HepG2 (cell line): Measurements from ENCODE around the gene CCM2. TPM values are rescaled to one million over a fixed set of nuclear protein-coding genes. Genes with fewer than 3 reads are reported as not detected.

Source experiments
- ATAC-seq: fragments of 200-7000 bp; cut with Tn5 transposase; 3 replicates; pipeline ENCODE4 v1.9.1; 2020; ENCODE audit warnings: mild to moderate bottlenecking, moderate library complexity
- BruUV-seq: library from RNA; stranded (reverse); fragments of 400-500 nt; replicated peaks from 2 replicates; lab custom pipeline; 2021; lab: Mats Ljungman, UMichigan
- CTCF ChIA-PET: fragments of 300-600 bp; formaldehyde crosslinking; extraction: SDS; loops from one replicate; lab custom pipeline; 2021; ENCODE audit warnings: low total read pairs, inconsistent platforms, low intra/inter-chr PET ratio; lab: Yijun Ruan, JAX
- POLR2A ChIA-PET: fragments of 350-600 bp; sonication (Branson Sonifier 250); formaldehyde crosslinking; loops from one replicate; lab custom pipeline; 2020; ENCODE audit warnings: antibody characterized with exemption, inconsistent platforms; lab: Yijun Ruan, JAX
- DNase-seq: peaks from one replicate; pipeline ENCODE4 v3.0.0-alpha.2; 2015; ENCODE audit warnings: low spot score
- FAIRE-seq: peaks from 3 replicates; lab custom pipeline; 2011; peaks lifted over from hg19 to GRCh38; lab: Jason Lieb, UNC
- H2AFZ ChIP-seq: one replicate; pipeline ENCODE4 v1.6.1; 2011; ENCODE audit warnings: low read length, inconsistent platforms
- H3K27ac ChIP-seq: fragments of 300-600 bp; 3 replicates; pipeline ENCODE4 v1.8.0; 2011; ENCODE audit warnings: mixed run types, mild to moderate bottlenecking, mixed read lengths, low read length, inconsistent platforms; ENCODE audit not compliant: insufficient read depth; ENCODE audit errors: extremely low read length
- H3K27me3 ChIP-seq, 2 experiments: fragments of 200-600 bp in 1 of 2; 2 replicates in 1 of 2; 3 replicates in 1 of 2; pipeline versions ENCODE4 v1.6.0 to v1.8.0; 2011; ENCODE audit warnings: low read length in 2 of 2, mild to moderate bottlenecking in 2 of 2, moderate library complexity in 2 of 2, inconsistent platforms in 1 of 2; ENCODE audit not compliant: insufficient read depth in 2 of 2, control insufficient read depth in 1 of 2
- H3K36me3 ChIP-seq, 2 experiments: fragments of 200-600 bp in 1 of 2; replicated peaks in 1 of 2; 2 replicates in 1 of 2; 3 replicates in 1 of 2; pipeline versions ENCODE4 v1.5.1 to v1.8.0; 2011; ENCODE audit warnings: low read length in 2 of 2, inconsistent platforms in 1 of 2; ENCODE audit not compliant: insufficient read depth in 2 of 2, control insufficient read depth in 1 of 2
- H3K4me1 ChIP-seq: 2 replicates; pipeline ENCODE4 v1.5.1; 2012; ENCODE audit warnings: low read length, inconsistent platforms; ENCODE audit not compliant: insufficient read depth
- H3K4me2 ChIP-seq: 2 replicates; pipeline ENCODE4 v1.6.0; 2011; ENCODE audit warnings: low read depth, low read length, inconsistent platforms
- H3K4me3 ChIP-seq, 3 experiments: fragments of 200-600 bp in 1 of 3; sonication (generic), shearing (Covaris generic) in 1 of 3; replicated peaks in 1 of 3; 2 replicates each; pipeline ENCODE4 v1.5.1; 2011 to 2016; ENCODE audit warnings: low read length in 3 of 3, inconsistent platforms in 2 of 3, low read depth in 2 of 3, mild to moderate bottlenecking in 2 of 3, control low read depth in 1 of 3, mixed read lengths in 1 of 3; ENCODE audit not compliant: insufficient read depth in 1 of 3
- H3K79me2 ChIP-seq: one replicate; pipeline ENCODE4 v1.6.1; 2011; ENCODE audit warnings: low read length, inconsistent platforms; ENCODE audit not compliant: insufficient read depth
- H3K9ac ChIP-seq: 2 replicates; pipeline ENCODE4 v1.6.0; 2011; ENCODE audit warnings: mild to moderate bottlenecking, low read depth, low read length, inconsistent platforms; ENCODE audit not compliant: insufficient read depth
- H3K9me3 ChIP-seq: 2 replicates; pipeline ENCODE4 v1.5.1; 2012; ENCODE audit warnings: mild to moderate bottlenecking, low read length
- H4K20me1 ChIP-seq: 2 replicates; pipeline ENCODE4 v1.6.0; 2011; ENCODE audit warnings: inconsistent platforms, mild to moderate bottlenecking, low read length, moderate library complexity; ENCODE audit not compliant: insufficient read depth
- HDAC2 ChIP-seq: sonication (generic); formaldehyde crosslinking; IDR thresholded peaks from 2 replicates; pipeline ENCODE4 v1.4.0; 2020; ENCODE audit warnings: missing genetic modification reagents
- HOXA7 ChIP-seq: sonication (generic); formaldehyde crosslinking; IDR thresholded peaks from 2 replicates; pipeline ENCODE4 v1.8.1; 2022; ENCODE audit warnings: mild to moderate bottlenecking, missing genetic modification reagents, moderate library complexity
- ZC3H4 ChIP-seq: sonication (generic); formaldehyde crosslinking; IDR thresholded peaks from 2 replicates; pipeline ENCODE4 v1.4.0; 2020; ENCODE audit warnings: missing genetic modification reagents, borderline replicate concordance
- WGBS: methylation state at CpG from one replicate; pipeline ENCODE4 v1.1.6; 2017; ENCODE audit warnings: low lambda C conversion rate; 5-methylcytosine and 5-hydroxymethylcytosine counted together
- in situ Hi-C: cut with HindIII; loops from 2 replicates; pipeline ENCODE4 v1.10.0; 2017; ENCODE audit warnings: low pct_unique_long_range_greater_than_20kb; ENCODE audit not compliant: extremely low pct_ligation_motif_present
- intact Hi-C: fragments of 100-400 bp; cut with micrococcal nuclease; formaldehyde crosslinking; loops from one replicate; pipeline ENCODE4 v1.10.0; 2022; ENCODE audit not compliant: unreplicated experiment
- polyA plus RNA-seq, 8 experiments: library from polyadenylated mRNA; depleted of rRNA in 3 of 8; stranded (reverse) in 7 of 8; unstranded in 1 of 8; fragments of >200 nt; fragmentation: Illumina TruSeq in 4 of 8; extraction: Trizol in 4 of 8; gene quantifications; 2 replicates each; pipeline versions ENCODE4 v1.2.1 to v1.2.3, GENCODE V29; 2011 to 2016; ENCODE audit warnings: low read depth in 4 of 8, missing spikeins in 1 of 8, mixed read lengths in 1 of 8; ENCODE audit not compliant: insufficient read depth in 1 of 8
- total RNA-seq, 5 experiments: library from RNA; depleted of rRNA; stranded (reverse); fragments of >200 nt; fragmentation: Illumina TruSeq; extraction: Trizol; gene quantifications; 2 replicates each; pipeline ENCODE4 v1.2.3, GENCODE V29; 2016; ENCODE audit warnings: low read depth in 1 of 5
- TF ChIP-seq, protein P1 (sequence below): sonication (generic); formaldehyde crosslinking; IDR thresholded peaks from 2 replicates; pipeline ENCODE4 v1.5.1; 2020; ENCODE audit warnings: missing genetic modification reagents, mild to moderate bottlenecking, borderline replicate concordance
- TF ChIP-seq, protein P2 (sequence below): sonication (generic); formaldehyde crosslinking; IDR thresholded peaks from 2 replicates; pipeline ENCODE4 v1.4.0; 2020; ENCODE audit warnings: mild to moderate bottlenecking, missing genetic modification reagents
- TF ChIP-seq, protein P3 (sequence below): sonication (generic); formaldehyde crosslinking; IDR thresholded peaks from 2 replicates; pipeline ENCODE4 v1.4.0; 2020; ENCODE audit warnings: missing genetic modification reagents, borderline replicate concordance

The CCM2 gene
- total and polyA plus RNA-seq, 2 of the 13 experiments (the other 11 are each of a cell fraction or from before 2014, with no cell fraction given) = 13.7 to 15.8 TPM

DNA sequence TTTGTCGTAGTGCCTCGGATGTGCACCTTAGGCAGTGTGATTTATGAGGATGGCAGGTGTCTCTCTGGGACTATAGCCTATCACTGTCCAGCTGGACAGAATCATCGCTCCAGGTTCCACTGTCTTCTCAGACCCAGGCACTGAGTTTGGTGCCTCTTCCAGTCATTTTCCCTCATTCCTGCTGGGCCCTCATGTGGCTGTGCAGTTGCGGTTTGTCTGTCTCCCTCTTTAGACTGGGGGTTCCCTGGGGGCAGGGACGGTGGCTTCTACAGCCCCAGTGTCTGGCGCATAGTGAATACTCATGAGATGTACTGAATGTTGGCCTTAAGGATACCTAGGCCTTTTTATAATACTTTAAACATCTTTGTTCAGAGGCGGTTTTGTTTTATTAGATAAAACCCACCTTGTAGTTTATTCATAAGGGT is 28.9 kb downstream of the CCM2 start:
- Histone ChIP-seq H3K9ac (no peak overlapping the region), H3K27ac (no peak overlapping the region), H3K36me3 (no peaks in the 10 kb centered on the region), H3K4me2 (no peak overlapping the region), H4K20me1 (no peaks in the 10 kb centered on the region), H3K79me2 (peaks cover 3% of the 10 kb centered on the region), H3K9me3 (no peaks in the 10 kb centered on the region), H2AFZ (no peak overlapping the region), H3K27me3 (no peaks in the 10 kb centered on the region), H3K4me3 (no peak overlapping the region), H3K4me1 (peaks cover 53% of the 10 kb centered on the region)
- in situ Hi-C loops (no loop called here), intact Hi-C loops (no loop called here)
- ATAC-seq (no peak), DNase-seq (no peak), FAIRE-seq (no peak)
- BruUV-seq = no TSS peak
- ChIA-PET POLR2A (no interaction called here), CTCF (no interaction called here)
- 95% methylated on average over 6 of the region's 7 CpGs for WGBS
- TF ChIP-seq, protein P1, sequence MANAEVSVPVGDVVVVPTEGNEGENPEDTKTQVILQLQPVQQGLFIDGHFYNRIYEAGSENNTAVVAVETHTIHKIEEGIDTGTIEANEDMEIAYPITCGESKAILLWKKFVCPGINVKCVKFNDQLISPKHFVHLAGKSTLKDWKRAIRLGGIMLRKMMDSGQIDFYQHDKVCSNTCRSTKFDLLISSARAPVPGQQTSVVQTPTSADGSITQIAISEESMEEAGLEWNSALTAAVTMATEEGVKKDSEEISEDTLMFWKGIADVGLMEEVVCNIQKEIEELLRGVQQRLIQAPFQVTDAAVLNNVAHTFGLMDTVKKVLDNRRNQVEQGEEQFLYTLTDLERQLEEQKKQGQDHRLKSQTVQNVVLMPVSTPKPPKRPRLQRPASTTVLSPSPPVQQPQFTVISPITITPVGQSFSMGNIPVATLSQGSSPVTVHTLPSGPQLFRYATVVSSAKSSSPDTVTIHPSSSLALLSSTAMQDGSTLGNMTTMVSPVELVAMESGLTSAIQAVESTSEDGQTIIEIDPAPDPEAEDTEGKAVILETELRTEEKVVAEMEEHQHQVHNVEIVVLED (CRISPR knock-in tag) = no peak
- TF ChIP-seq HDAC2 (CRISPR knock-in tag) (no peak), HOXA7 (CRISPR knock-in tag) (no peak), ZC3H4 (CRISPR knock-in tag) (no peak)
- TF ChIP-seq, protein P2, sequence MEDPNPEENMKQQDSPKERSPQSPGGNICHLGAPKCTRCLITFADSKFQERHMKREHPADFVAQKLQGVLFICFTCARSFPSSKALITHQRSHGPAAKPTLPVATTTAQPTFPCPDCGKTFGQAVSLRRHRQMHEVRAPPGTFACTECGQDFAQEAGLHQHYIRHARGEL (CRISPR knock-in tag) = no peak
- TF ChIP-seq, protein P3, sequence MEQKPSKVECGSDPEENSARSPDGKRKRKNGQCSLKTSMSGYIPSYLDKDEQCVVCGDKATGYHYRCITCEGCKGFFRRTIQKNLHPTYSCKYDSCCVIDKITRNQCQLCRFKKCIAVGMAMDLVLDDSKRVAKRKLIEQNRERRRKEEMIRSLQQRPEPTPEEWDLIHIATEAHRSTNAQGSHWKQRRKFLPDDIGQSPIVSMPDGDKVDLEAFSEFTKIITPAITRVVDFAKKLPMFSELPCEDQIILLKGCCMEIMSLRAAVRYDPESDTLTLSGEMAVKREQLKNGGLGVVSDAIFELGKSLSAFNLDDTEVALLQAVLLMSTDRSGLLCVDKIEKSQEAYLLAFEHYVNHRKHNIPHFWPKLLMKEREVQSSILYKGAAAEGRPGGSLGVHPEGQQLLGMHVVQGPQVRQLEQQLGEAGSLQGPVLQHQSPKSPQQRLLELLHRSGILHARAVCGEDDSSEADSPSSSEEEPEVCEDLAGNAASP (CRISPR knock-in tag) = no peak
